ENCODE results near the gene XRCC2.
"Not testable (repeated sequence)": the region's sequence is repeated elsewhere in the genome, so short reads cannot be mapped to it uniquely, and the experiment has no call there.

The XRCC2 gene

GRCh38 chr7:152654971-152655370 is 21.0 kb downstream of the XRCC2 start:
- Histone ChIP-seq H3K4me1 (no peaks in the 10 kb centered on the region), H3K27me3 (no peaks in the 10 kb centered on the region), H3K9me3 (no peaks in the 10 kb centered on the region), H3K4me3 (ENCODE audit: low read depth, low read length) (no peak overlapping the region), H3K36me3 (peaks cover 71% of the 10 kb centered on the region)
- TF ChIP-seq, protein P1, sequence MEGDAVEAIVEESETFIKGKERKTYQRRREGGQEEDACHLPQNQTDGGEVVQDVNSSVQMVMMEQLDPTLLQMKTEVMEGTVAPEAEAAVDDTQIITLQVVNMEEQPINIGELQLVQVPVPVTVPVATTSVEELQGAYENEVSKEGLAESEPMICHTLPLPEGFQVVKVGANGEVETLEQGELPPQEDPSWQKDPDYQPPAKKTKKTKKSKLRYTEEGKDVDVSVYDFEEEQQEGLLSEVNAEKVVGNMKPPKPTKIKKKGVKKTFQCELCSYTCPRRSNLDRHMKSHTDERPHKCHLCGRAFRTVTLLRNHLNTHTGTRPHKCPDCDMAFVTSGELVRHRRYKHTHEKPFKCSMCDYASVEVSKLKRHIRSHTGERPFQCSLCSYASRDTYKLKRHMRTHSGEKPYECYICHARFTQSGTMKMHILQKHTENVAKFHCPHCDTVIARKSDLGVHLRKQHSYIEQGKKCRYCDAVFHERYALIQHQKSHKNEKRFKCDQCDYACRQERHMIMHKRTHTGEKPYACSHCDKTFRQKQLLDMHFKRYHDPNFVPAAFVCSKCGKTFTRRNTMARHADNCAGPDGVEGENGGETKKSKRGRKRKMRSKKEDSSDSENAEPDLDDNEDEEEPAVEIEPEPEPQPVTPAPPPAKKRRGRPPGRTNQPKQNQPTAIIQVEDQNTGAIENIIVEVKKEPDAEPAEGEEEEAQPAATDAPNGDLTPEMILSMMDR (IDR thresholded peaks at IDR 0.05; ENCODE audit: low read depth, low read length): no peak
- DNase-seq: no peak

DNA sequence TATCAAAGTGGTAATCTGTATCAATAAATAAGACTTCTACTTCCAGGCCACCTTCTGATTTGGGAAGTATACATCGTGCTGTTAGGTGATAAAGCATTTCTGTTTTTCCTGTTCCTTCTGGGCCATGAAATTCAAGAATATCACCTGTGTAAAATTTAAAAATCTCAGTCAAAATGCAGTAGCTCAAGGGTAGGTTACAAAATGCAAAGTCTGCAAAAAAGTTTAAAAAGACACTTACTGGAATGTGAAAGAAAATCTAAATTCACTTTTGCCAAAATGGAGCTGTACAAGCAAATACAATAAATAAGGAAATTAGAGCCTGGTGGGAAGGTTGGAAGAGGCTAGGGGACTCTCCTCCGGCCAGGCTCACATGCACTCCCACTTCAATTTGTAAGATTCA is 26.7 kb downstream of the XRCC2 start:
- TF ChIP-seq, protein P1 (IDR thresholded peaks at IDR 0.05; ENCODE audit: low read depth, low read length): no peak
- Histone ChIP-seq H3K4me3 (ENCODE audit: low read depth, low read length) (no peak overlapping the region), H3K27me3 (no peaks in the 10 kb centered on the region), H3K4me1 (no peaks in the 10 kb centered on the region), H3K9me3 (peaks cover 6% of the 10 kb centered on the region; the same call in 1 of the 2 replicates), H3K36me3 (peaks cover 78% of the 10 kb centered on the region)
- DNase-seq: no peak

GRCh38 chr7:152647009-152647408 is 28.9 kb downstream of the XRCC2 start:
- Histone ChIP-seq H3K9me3 (peaks cover 6% of the 10 kb centered on the region; the same call in 1 of the 2 replicates), H3K27me3 (no peaks in the 10 kb centered on the region), H3K4me1 (no peaks in the 10 kb centered on the region), H3K4me3 (ENCODE audit: low read depth, low read length) (no peak overlapping the region), H3K36me3 (peaks cover 64% of the 10 kb centered on the region)
- TF ChIP-seq, protein P1 (IDR thresholded peaks at IDR 0.05; ENCODE audit: low read depth, low read length): no peak
- no peak for DNase-seq

DNA sequence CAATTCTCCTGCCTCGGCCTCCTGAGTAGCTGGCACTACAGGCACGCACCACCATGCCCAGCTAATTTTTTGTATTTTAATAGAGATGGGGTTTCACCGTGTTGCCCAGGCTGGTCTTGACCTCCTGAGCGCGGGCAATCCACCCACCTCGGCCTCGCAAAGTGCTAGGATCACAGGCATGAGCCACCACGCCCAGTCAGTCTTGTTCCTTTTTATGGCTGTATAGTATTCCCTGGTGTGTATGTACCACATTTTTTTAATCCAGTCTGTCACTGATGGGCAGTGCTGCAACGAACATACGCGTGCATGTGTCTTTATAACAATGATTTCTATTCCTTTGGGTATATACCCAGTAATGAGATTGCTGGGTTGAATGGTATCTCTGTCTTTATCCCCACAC is 29.4 kb downstream of the XRCC2 start:
- H3K36me3 ChIP-seq: peaks cover 61% of the 10 kb centered on the region
- not testable (repeated sequence) for DNase-seq; H3K4me3 ChIP-seq (ENCODE audit: low read depth, low read length); H3K4me1 ChIP-seq; H3K27me3 ChIP-seq; H3K9me3 ChIP-seq

GRCh38 chr7:152643979-152644559 is 31.9 kb downstream of the XRCC2 start:
- Histone ChIP-seq H3K4me3 (ENCODE audit: low read depth, low read length) (no peak overlapping the region), H3K27me3 (no peaks in the 10 kb centered on the region), H3K36me3 (peaks cover 39% of the 10 kb centered on the region), H3K4me1 (no peaks in the 10 kb centered on the region), H3K9me3 (peaks cover 6% of the 10 kb centered on the region; the same call in 1 of the 2 replicates)
- DNase-seq: no peak
- TF ChIP-seq, protein P1 (IDR thresholded peaks at IDR 0.05; ENCODE audit: low read depth, low read length): no peak

DNA sequence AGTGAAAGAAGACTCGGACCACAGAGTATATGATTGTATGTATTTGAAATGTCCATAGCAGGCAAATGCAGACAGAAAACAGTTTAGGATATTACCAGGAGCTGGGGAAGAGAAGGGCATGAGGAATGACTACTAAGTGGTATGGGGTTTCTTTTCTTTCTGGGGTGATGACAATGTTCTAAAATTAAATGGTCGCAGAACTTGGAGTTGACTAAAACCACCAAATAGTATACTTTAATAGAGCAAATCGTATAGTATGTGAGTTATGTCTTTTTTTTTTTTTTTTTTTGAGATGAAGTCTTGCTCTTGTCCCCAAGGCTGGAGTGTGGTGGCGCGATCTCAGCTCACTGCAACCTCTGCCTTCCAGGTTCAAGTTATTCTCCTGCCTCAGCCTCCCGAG is 34.6 kb downstream of the XRCC2 start:
- H3K36me3 ChIP-seq: peaks cover 14% of the 10 kb centered on the region
- no peak for DNase-seq
- H3K9me3 ChIP-seq: no peaks in the 10 kb centered on the region
- TF ChIP-seq, protein P1 (IDR thresholded peaks at IDR 0.05; ENCODE audit: low read depth, low read length): no peak
- no peak overlapping the region for H3K4me3 ChIP-seq (ENCODE audit: low read depth, low read length)
- H3K4me1 ChIP-seq: no peaks in the 10 kb centered on the region
- no peaks in the 10 kb centered on the region for H3K27me3 ChIP-seq

All from BE2C (cell line).